GM18868 (cell line): ENCODE measurements around the gene TBC1D25.

Experiments used
- ATAC-seq: cut with Tn5 transposase; IDR thresholded peaks from one replicate; pipeline ENCODE4 v1.9.1; 2021; ENCODE audit warnings: mild to moderate bottlenecking, moderate library complexity; ENCODE audit not compliant: unreplicated experiment

TBC1D25 gene, protein sequence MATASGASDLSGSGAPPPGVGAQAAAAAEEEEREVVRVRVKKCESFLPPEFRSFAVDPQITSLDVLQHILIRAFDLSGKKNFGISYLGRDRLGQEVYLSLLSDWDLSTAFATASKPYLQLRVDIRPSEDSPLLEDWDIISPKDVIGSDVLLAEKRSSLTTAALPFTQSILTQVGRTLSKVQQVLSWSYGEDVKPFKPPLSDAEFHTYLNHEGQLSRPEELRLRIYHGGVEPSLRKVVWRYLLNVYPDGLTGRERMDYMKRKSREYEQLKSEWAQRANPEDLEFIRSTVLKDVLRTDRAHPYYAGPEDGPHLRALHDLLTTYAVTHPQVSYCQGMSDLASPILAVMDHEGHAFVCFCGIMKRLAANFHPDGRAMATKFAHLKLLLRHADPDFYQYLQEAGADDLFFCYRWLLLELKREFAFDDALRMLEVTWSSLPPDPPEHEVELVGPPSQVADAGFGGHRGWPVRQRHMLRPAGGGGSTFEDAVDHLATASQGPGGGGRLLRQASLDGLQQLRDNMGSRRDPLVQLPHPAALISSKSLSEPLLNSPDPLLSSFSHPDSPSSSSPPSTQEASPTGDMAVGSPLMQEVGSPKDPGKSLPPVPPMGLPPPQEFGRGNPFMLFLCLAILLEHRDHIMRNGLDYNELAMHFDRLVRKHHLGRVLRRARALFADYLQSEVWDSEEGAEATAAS

DNA sequence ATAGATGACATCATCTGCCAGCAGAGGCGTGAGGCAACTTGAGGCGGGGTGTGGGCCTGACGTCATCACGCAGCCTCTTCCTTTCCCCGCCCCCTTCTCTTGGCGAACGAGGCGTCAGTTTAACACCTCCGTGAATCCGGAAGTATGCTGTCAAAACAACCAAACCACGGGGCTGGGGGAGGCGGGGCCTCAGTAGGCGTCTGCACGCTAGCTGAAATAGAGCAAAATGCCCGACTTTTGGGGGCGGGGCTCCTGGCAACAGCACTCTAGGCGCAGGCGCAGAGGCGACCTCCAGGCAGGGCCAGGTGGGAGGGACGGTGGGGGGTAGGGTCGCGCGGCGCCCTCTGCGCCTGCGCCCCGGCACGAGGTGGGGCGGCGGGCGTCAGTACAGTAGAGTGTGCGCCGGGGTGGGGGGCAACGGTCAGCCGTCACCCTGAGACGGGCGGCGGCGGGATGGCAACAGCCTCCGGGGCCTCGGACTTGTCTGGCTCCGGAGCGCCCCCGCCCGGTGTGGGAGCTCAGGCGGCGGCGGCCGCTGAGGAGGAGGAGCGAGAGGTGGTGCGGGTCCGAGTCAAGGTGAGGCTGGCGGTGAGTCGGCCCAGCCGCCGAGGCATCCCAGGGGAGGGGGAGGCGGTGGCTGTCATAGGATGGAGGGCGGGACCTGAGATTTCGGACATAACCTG, at the start of gene TBC1D25:
Gene TBC1D25 (plus strand): TSS at position 370 of the 683 bp plus-strand sequence. CDS start 84 bp downstream, at position 454.
- peak; percentile 84 for ATAC-seq

DNA sequence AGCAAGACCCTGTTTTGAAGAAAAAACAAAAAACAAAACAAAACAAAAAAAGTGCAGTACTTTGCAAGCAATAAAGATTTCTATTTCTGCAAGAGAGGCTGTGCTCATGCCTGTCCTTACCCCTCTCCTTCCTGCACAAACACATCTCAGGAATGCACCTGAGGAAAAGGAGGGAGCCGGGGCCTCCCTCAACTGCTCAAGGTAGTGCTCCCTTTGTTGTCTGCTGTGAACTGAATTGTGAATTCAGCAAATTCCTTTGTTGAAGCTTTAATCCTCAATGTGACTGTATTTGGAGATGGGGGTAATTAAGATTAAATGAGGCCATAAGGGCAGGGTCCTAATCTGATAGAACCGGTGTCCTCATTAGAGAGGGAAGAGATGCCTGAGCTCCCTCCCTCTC, 49.6 kb upstream of the TBC1D25 start:
- no peak for ATAC-seq

DNA sequence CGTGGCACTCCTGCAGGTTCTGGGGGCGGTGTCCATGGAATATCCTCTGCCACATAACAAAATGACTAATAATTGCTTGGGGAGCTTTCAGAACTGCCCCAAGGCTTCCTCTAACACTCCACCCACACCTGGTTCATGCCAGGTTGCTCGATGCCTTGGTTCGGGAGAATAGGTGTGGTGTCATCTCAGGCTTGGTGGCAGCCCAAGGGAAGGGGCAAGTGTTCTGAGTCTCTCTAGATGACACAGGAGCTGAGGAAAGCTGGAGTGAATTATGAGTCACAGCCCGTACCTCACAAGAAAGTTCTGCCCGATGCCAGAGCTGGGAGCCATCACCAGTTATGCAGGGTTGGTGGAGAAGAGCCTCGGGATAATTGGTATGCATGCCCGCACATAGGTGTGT, 48.9 kb upstream of the TBC1D25 start:
- ATAC-seq: no peak

DNA sequence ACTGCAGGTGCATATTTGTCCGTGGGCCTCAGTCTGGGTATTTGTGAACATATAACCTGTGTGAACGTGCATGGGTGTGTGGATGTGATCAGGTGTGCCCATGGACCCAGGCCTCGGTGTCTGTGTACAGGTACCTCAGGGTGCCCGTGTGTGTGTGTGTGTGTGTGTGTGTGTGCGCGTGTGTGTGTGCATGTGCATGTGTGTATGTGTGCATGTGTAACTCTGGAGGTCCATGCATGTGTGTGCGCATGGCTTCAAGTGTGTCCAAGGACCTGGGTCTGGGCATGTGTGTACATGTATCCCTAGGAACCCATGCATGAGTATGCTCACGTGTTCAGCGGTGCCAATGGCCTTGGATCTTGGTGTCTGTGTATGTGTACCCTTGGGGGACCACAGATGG, 47.7 kb upstream of the TBC1D25 start:
- ATAC-seq: no peak

DNA sequence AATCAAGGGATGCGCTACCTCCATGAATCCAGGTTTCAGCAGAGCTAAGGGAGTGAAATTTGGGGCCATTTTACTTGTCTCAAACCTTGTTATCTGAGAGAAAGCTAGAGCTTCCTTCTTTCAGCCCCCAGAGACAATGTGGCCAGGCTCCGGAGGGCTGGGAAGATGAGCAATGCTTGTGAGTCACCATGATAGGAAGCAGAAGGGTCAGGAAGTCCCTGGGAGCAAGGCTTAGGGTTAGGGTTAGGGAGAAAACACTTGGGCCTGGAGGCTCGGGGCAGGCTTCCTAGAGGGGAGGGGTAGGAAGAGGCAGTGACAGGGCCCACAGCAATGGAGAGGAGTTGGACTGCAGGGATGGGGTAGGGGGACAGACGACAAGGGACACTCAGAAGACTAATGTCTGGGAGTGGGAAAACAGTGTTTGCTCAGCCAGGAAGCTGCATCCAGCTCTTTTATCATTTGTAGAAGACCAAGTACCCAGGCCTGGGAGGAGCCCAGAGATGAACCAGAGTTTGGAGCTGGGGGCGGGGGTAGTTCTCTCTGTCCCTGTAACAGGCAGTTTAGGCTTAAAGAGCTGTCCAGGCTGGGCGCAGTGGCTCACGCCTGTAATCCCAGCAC, 47.1 kb upstream of the TBC1D25 start:
- no peak for ATAC-seq

DNA sequence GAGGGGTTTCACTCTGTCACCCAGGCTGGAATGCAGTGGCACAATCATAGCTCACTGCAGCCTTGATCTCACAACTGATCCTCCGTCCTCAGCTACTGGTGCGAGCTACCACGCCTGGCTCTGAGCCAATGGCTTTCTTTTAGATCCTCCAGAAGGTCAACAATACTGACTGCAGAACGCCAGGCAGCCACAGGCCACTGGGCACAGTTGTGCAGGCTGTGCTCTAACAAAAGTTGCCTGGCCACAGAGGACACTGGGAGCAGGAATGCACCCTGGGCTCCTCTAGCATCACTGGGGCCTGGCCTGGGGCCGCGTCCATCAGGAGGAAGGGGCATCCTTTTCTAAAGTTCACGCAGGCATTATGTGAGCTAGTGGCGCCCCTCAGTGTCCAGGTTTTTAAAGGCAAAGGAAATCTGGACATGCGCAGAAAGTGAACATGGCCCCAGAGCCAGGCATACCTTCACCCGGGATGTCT, 45.6 kb upstream of the TBC1D25 start:
- no peak for ATAC-seq

DNA sequence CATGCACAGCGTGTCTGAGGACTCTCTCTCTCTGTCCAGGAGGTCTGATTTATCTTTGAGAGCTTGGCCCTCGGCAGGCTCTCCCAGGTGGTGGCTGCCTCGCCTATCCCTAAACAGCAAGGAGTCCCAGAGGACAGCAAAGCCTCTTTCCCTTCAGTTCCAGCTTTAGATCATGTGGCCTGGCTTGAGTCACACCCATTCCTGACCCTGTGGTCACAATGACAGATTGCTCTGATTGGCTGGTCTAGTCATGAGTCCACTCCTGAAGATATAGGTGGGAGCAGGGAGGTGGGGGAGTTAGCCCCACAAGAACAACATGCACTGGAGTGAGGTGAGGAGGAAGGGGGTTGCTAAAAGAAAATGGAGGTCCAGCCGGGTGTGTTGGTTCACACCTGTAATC, 42.9 kb upstream of the TBC1D25 start:
- ATAC-seq: no peak

DNA sequence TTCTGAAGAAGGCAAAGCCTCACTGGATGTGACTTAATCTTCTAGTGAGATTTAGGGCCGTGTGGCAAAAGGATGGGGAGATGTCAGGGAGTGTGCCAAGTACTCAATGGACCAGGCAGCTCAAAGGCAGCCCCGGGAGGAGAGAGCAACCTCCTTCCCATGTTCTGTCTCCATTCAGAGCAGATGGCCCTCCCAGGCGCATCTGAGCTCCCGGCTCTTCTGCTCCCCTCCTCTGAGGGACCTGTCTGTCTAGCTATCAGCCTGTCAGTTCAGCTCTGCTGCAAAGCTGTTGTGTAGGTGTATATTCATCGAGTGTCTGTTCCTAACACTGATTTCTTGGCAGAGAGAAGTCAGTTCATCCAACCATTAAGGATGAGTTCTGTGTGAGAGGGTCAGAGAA, 41.6 kb upstream of the TBC1D25 start:
- no peak for ATAC-seq

DNA sequence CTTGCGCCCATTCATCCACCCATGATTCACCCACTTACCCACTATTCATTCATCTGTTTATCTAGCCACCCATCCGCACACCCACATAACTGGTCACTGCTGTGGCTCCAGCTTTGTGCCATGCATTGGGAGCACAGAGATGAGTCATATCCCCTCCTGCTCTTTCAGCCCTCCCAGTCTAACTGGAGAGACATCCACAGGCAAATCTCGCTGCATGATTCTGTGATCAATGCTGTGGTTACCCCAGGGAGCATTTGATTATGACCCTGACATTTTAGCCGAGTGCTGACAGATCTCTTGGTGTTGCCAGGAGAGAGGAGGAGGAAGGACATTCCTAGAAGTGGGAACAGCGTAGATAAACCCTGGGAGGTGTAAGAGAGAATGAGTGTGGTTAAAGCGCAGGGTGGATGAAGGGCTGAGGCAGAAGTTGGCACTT, 41.1 kb upstream of the TBC1D25 start:
- no peak for ATAC-seq

DNA sequence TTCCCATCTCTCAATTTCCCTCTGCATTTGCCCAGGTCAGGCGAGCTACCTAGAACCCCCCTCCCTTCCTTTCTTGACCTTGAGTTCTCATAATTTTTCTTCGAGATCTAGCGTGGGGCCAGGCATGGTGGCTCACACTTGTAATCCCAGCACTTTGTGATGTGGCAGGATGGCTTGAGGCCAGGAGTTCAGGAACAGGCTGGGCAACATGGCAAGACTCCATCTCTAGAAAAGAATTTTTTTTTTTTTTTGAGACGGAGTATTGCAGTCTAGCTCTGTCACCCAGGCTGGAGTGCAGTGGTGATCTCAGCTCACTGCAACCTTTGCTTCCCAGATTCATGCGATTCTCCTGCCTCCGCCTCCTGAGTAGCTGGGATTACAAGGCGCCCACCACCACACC, 35.3 kb upstream of the TBC1D25 start:
- no peak for ATAC-seq

DNA sequence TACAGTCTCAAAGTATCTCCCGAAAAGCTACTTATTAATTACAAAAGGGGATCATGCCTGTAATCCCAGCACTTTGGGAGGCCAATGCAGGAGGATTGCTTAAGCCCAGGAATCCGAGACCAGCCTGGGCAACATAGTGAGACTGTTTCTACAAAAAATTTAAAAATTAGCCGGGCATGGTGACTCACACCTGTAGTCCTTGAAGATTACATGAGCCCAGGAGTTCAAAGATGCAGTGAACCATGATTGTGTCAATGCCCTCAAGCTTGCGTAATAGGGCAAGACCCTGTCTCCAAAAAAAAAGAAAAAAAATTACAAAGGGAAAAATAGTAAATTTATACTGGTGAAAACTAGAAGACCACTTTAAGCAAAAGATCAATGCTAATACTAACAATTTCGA, 34.0 kb upstream of the TBC1D25 start:
- no peak for ATAC-seq

DNA sequence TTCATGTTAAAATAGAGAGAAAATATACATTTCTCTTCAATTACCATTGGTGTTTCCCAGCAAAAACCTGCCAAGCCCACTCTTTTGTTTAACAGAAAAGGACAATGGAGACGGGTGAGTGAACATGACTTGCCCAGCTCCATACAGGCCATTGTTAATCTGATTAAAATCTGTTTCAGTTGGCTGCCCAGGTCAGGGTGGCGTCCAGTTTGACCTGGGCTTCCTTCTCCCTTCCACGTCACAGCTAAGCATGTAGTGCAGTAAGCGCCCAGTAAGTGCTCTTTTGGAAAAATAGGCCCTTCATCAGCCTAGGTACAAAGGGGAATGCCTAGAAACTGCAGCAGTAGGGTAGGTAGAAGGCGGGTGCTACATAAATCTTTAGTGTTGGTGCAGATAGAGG, 32.3 kb upstream of the TBC1D25 start:
- no peak for ATAC-seq

DNA sequence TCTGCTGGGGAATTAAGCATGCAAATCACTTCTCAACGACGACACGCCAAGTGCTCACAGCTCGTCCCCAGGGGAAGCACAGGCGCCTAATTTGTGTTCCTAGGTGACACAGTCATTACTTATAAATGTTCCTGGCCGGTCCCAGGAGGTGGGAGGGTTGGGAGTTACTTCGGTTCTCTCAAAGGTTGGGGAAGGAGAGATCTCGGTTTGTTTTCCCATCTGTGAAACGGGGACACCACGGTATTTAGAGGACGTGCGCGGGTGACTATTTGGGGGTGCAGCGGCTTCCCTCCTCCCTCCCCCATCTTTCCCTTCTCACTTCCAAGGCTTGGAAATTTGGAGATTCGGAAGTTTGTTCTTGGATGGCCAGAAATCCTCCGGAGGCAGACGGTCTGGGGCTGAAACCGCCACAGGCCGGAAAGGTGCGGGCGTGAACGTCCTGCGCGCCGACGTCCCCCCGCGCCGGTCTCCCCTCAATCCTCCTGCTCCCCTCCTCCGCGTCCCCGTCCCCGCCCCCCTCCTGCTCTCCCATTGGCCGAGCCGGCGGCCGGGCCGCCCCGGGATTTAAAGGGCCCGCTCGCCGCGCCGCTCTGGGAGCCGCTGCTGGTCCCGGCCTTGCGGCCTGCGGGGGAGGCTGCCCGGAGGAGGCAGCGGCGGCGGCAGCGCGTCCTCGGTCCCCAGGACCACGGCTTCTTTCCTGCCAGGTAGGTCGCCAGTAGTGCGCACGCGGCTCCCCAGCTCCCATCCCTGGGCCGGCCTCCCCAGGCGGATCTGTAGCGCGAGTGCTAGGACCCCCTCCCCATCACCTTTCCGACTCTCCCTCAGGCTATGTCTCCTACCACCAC, 30.9 kb upstream of the TBC1D25 start, which contains the start of gene PORCN:
Gene PORCN (plus strand): TSS at position 593 of the 845 bp plus-strand sequence. CDS start 829 bp downstream, outside the sequence.
- ATAC-seq: peak; percentile 89

DNA sequence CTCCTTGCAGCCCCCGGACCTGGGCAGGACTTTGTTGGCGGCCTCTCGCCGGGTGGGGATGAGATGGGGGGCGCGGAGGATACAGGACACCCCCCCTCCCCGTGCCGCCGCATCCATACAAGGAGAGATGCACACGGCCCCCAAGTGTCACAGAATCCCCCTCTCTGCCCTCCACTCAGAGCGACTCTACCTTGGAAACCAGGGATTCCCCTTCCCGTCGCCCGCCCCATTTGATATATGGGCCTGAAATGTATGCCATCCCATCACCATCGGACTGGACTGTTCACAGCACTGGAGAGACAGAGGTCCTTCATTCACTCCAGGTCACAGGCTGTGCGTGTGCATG, 30.3 kb upstream of the TBC1D25 start:
- ATAC-seq: peak; percentile 9

DNA sequence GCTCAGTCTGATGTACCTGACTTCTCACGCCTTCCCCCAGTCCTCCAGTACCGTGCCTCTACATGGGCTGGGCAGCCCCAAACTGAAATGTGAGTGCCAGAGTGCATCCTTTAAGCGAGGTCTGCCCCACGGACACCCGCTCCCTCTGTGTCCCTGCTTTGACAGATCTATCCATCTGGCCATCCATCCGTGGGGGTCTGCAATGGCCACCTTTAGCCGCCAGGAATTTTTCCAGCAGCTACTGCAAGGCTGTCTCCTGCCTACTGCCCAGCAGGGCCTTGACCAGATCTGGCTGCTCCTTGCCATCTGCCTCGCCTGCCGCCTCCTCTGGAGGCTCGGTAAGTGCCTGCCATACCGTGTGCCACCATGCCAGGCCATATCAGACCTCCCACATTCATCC, 29.9 kb upstream of the TBC1D25 start:
- ATAC-seq: no peak

DNA sequence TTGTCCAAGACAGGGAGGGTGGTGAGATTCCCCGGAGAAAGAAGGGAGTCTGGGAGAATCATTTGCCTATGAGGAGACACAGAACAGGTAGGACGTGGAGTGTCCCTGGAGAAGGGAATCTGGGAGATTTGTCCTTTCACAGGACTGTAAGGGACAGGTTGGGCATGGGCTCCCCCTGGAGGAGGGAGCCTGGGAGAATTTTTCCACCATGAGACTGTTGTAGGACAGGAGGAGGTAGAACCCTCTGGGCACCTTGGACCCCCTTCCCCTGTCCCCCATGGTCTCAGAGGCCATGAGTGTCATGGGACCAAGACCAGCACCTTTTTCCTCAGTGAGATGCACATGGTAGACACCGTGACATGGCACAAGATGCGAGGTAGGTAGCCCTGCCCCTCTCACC, 28.0 kb upstream of the TBC1D25 start:
- no peak for ATAC-seq

DNA sequence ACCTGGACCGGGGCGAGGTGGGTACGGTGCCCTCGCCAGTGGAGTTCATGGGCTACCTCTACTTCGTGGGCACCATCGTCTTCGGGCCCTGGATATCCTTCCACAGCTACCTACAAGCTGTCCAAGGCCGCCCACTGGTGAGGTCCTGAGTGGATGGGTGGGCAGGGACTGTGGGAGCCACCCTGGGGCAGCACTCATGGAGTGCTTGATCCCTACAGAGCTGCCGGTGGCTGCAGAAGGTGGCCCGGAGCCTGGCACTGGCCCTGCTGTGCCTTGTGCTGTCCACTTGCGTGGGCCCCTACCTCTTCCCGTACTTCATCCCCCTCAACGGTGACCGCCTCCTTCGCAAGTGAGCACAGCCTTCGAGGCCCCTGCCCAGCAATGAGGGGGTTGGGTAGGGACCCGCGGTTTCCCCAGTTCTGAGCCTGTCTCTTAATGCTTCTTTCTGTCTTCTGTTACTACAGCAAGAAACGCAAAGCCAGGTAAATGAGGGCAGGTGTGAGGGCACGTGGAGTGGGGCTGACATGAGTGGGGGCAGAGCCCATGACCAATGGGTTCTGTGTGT, 27.1 kb upstream of the TBC1D25 start:
- ATAC-seq: no peak

DNA sequence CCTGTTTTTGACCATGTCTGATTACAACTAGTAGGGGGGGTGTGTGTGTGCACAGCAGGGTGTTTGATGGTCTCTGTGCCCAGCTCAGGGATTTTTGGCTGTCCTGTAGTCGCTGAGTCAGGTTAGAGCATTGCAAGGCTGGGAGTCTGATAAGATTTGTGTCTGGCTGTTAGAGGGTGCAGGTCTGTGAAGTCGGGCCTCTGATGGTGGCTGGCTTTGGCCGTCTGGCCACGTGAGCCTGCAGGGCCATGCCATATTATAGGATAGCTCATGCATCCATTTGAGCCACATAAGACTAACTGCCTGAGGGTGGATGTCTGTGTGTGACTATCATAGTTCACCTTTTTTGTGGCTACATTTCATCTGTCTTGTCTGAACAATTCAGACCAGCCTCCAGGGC, 25.8 kb upstream of the TBC1D25 start:
- ATAC-seq: no peak

DNA sequence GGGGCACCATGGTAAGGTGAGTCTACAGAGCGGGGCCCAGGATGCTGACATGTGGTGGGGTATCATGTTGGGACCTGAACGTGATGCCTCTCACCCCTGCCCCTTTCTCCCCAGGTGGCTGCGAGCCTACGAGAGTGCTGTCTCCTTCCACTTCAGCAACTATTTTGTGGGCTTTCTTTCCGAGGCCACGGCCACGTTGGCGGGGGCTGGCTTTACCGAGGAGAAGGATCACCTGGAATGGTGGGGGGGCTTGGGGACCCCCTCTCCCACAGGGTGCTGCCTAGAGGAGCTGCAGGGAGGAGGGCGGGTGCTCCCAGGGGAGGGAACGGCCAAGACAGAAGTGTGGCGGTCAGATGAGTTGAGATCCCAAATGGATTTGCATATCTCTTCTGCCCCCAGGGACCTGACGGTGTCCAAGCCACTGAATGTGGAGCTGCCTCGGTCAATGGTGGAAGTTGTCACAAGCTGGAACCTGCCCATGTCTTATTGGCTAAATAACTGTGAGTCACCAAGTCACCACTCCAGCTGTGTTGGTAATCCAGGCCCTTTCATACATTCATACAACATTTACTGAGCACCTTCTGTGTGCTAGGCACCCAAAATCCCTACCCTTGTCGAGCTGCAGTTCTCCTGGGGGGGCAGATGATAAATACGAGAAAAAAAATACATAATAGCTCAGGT, 25.2 kb upstream of the TBC1D25 start:
- ATAC-seq: no peak
